Fibroblast of mammary gland (primary cell): ENCODE measurements around the gene TMEM238.

Experiments used
- DNase-seq: peaks from one replicate; pipeline ENCODE4 v3.0.0-alpha.2; 2010; ENCODE audit warnings: low read depth
- H3K4me3 ChIP-seq: 2 replicates; pipeline ENCODE4 v1.5.1; 2011; ENCODE audit warnings: low read depth, mild to moderate bottlenecking, low read length, moderate library complexity; ENCODE audit not compliant: control insufficient read depth
- CTCF ChIP-seq: conservative IDR thresholded peaks from 2 replicates; pipeline ENCODE4 v1.5.1; 2011; ENCODE audit warnings: low read depth, low read length, inconsistent platforms; ENCODE audit not compliant: control insufficient read depth, insufficient read depth

TMEM238 gene

GRCh38 chr19:55400281-55401087 lies 16.4 kb upstream of the TMEM238 start:
- H3K4me3 ChIP-seq = no peak overlapping the region
- no peak for TF ChIP-seq CTCF
- DNase-seq = no peak

GRCh38 chr19:55398200-55398925 lies 14.3 kb upstream of the TMEM238 start:
- no peak for DNase-seq
- TF ChIP-seq CTCF = no peak
- no peak overlapping the region for H3K4me3 ChIP-seq

- no peak overlapping the region for H3K4me3 ChIP-seq
- DNase-seq = no peak
- TF ChIP-seq CTCF = no peak
These were observed 9.0 kb upstream of the TMEM238 start for GRCh38 chr19:55392820-55393761.

- H3K4me3 ChIP-seq = no peak overlapping the region
- DNase-seq = peak; percentile 80
- no peak for TF ChIP-seq CTCF
These were observed 7.9 kb upstream of the TMEM238 start for GRCh38 chr19:55391702-55392615.

- H3K4me3 ChIP-seq = no peak overlapping the region
- TF ChIP-seq CTCF = no peak
- DNase-seq = peak; percentile 40
These were observed 7.1 kb upstream of the TMEM238 start for GRCh38 chr19:55391191-55391670.

- DNase-seq = no peak
- no peak overlapping the region for H3K4me3 ChIP-seq
- no peak for TF ChIP-seq CTCF
These were observed 6.4 kb upstream of the TMEM238 start for GRCh38 chr19:55390461-55390880.
